A549 treated with Mapracorat at 1 μM for 4 hours (cell line): Measurements from ENCODE around the gene PRB3. TPM values are rescaled to one million over a fixed set of nuclear protein-coding genes. Genes with fewer than 3 reads are reported as not detected.

Source experiments
- total RNA-seq: library from RNA; stranded (reverse); fragments of 200-300 nt; extraction: Qiagen RNA extraction; gene quantifications from 5 replicates; pipeline ENCODE4 v1.2.3, GENCODE V29; 2022

The PRB3 gene
- total RNA-seq: not detected in 5 replicates

GRCh38 chr12:11269607-11270006, at the start of gene PRB3:
TSS of gene PRB3 (minus strand) at chr12:11269707. CDS start at chr12:11269669, 38 bp downstream.

GRCh38 chr12:11310336-11310735, 40.8 kb upstream of the PRB3 start, which contains the start of gene PRB4:
TSS of gene PRB4 (minus strand) at chr12:11310436. CDS start at chr12:11310398, 38 bp downstream.

Other genes starting within 250 kb of the PRB3 start
- 0.19 TPM in 1 of 5 replicates, not detected in the others for gene TAS2R19, start 247.1 kb downstream of the PRB3 start, total RNA-seq
- 0.17 to 0.27 TPM in 2 of 5 replicates, not detected in the others for gene TAS2R31, start 238.3 kb downstream of the PRB3 start, total RNA-seq
- gene TAS2R46, start 207.4 kb downstream of the PRB3 start, total RNA-seq: not detected in 5 replicates
- gene TAS2R43, start 177.4 kb downstream of the PRB3 start, total RNA-seq: not detected in 5 replicates
- not detected in 5 replicates for gene TAS2R30, start 135.1 kb downstream of the PRB3 start, total RNA-seq
- 7.8 to 8.6 TPM (median 8.0 TPM) in 5 replicates for gene SMIM10L1, start 98.5 kb downstream of the PRB3 start, total RNA-seq
- gene TAS2R42, start 82.8 kb downstream of the PRB3 start, total RNA-seq: not detected in 5 replicates
- not detected in 5 replicates for gene PRB4, start 40.7 kb upstream of the PRB3 start, total RNA-seq
- gene PRB2, start 125.9 kb upstream of the PRB3 start, total RNA-seq: not detected in 5 replicates